GM12878 (cell line): ENCODE results near the gene SLFNL1. TPM values are rescaled to one million over a fixed set of nuclear protein-coding genes. Genes with fewer than 3 reads are reported as not detected.

Experiments
- ATAC-seq: fragments of 200-7000 bp; cut with Tn5 transposase; 3 replicates; pipeline ENCODE4 v1.9.1; 2020; ENCODE audit warnings: mild to moderate bottlenecking, moderate library complexity
- BruUV-seq: library from RNA; stranded (reverse); fragments of 400-500 nt; replicated peaks from 2 replicates; lab custom pipeline; 2021; lab: Mats Ljungman, UMichigan
- CTCF ChIA-PET: fragments of 300-600 bp; sonication (Branson Sonifier 250); formaldehyde crosslinking; extraction: SDS; loops from one replicate; lab custom pipeline; 2021; ENCODE audit warnings: inconsistent platforms; lab: Yijun Ruan, JAX
- POLR2A ChIA-PET: fragments of 350-600 bp; formaldehyde crosslinking; extraction: SDS; loops from one replicate; lab custom pipeline; 2021; ENCODE audit warnings: inconsistent platforms; lab: Charles Lee
- RAD21 ChIA-PET: fragments of 300-600 bp; sonication (Branson Sonifier 250); formaldehyde crosslinking; loops from one replicate; lab custom pipeline; 2023; ENCODE audit warnings: antibody characterized with exemption; ENCODE audit not compliant: unreplicated experiment; lab: Charles Lee
- SMC1A ChIA-PET: fragments of 300-600 bp; sonication (Branson Sonifier 250); formaldehyde crosslinking; loops from one replicate; lab custom pipeline; 2023; ENCODE audit not compliant: unreplicated experiment, uncharacterized antibody; lab: Charles Lee
- DNase-seq: peaks from one replicate; pipeline ENCODE4 v3.0.0-alpha.2; 2011; ENCODE audit warnings: low read depth, low spot score
- FAIRE-seq: peaks from 3 replicates; lab custom pipeline; 2011; peaks lifted over from hg19 to GRCh38; lab: Jason Lieb, UNC
- H2AFZ ChIP-seq: 2 replicates; pipeline ENCODE4 v1.6.0; 2011; ENCODE audit warnings: low read depth, low read length, control low read depth; ENCODE audit not compliant: control insufficient read depth
- H3K27ac ChIP-seq: 2 replicates; pipeline ENCODE4 v1.5.1; 2011; ENCODE audit warnings: control low read depth; ENCODE audit not compliant: control insufficient read depth, insufficient read depth
- H3K27me3 ChIP-seq, 2 experiments: replicated peaks in 1 of 2; 2 replicates each; pipeline versions ENCODE4 v1.6.0 to v1.6.1; 2011; ENCODE audit warnings: low read length in 1 of 2; ENCODE audit not compliant: control insufficient read depth in 2 of 2, insufficient read depth in 2 of 2
- H3K36me3 ChIP-seq, 2 experiments: 2 replicates each; pipeline ENCODE4 v1.5.1; 2011; ENCODE audit warnings: low read length in 1 of 2; ENCODE audit not compliant: control insufficient read depth in 2 of 2, insufficient read depth in 2 of 2
- H3K4me1 ChIP-seq: 2 replicates; pipeline ENCODE4 v1.6.1; 2011; ENCODE audit warnings: mild to moderate bottlenecking, low read length, moderate library complexity, mixed read lengths; ENCODE audit not compliant: control insufficient read depth, insufficient read depth
- H3K4me2 ChIP-seq: 2 replicates; pipeline ENCODE4 v1.6.0; 2011; ENCODE audit warnings: control low read depth; ENCODE audit not compliant: control insufficient read depth, insufficient read depth
- H3K4me3 ChIP-seq: fragments of 200-600 bp; sonication (generic); 2 replicates; pipeline ENCODE4 v1.5.1; 2016
- H3K79me2 ChIP-seq: 2 replicates; pipeline ENCODE4 v1.6.0; 2011; ENCODE audit warnings: low read length; ENCODE audit not compliant: control insufficient read depth, insufficient read depth
- H3K9ac ChIP-seq: 2 replicates; pipeline ENCODE4 v1.8.0; 2011; ENCODE audit warnings: low read length, control low read depth, mixed read lengths; ENCODE audit not compliant: control insufficient read depth, insufficient read depth
- H3K9me3 ChIP-seq: replicated peaks from 3 replicates; pipeline ENCODE4 v1.5.1; 2011; ENCODE audit warnings: mild to moderate bottlenecking, low read length; ENCODE audit not compliant: control insufficient read depth, insufficient read depth
- H4K20me1 ChIP-seq: 2 replicates; pipeline ENCODE4 v1.6.0; 2011; ENCODE audit not compliant: control insufficient read depth, insufficient read depth
- EED ChIP-seq: sonication (generic); IDR thresholded peaks from 2 replicates; pipeline ENCODE4 v1.6.1; 2016; ENCODE audit warnings: antibody characterized with exemption, low read depth
- EGR1 ChIP-seq, 2 experiments: IDR thresholded peaks; 1 replicate in 1 of 2; 2 replicates in 1 of 2; pipeline ENCODE4 v1.6.1; 2011 to 2012; ENCODE audit warnings: low read depth in 2 of 2, low read length in 2 of 2, borderline replicate concordance in 1 of 2, mild to moderate bottlenecking in 1 of 2, moderate library complexity in 1 of 2
- EP300 ChIP-seq, 2 experiments: fragments of 150-350 bp in 1 of 2; IDR thresholded peaks; 2 replicates each; pipeline ENCODE4 v1.6.1; 2011 to 2012; ENCODE audit warnings: low read depth in 2 of 2, low read length in 2 of 2, borderline replicate concordance in 1 of 2, improper control_type of control experiment in 1 of 2, inconsistent platforms in 1 of 2; ENCODE audit not compliant: control insufficient read depth in 1 of 2
- GABPA ChIP-seq: IDR thresholded peaks from 2 replicates; pipeline ENCODE4 v1.6.1; 2014; ENCODE audit warnings: antibody characterized with exemption, low read depth, mild to moderate bottlenecking, inconsistent platforms
- MEF2A ChIP-seq: IDR thresholded peaks from 2 replicates; pipeline ENCODE4 v1.6.1; 2011; ENCODE audit warnings: low read depth, mild to moderate bottlenecking, low read length, moderate library complexity; ENCODE audit not compliant: insufficient read depth
- PML ChIP-seq: IDR thresholded peaks from 2 replicates; pipeline ENCODE4 v1.6.1; 2012; ENCODE audit warnings: low read length, inconsistent platforms
- POLR2A ChIP-seq: IDR thresholded peaks from 2 replicates; pipeline ENCODE4 v1.6.1; 2011; ENCODE audit warnings: low read depth, mild to moderate bottlenecking, low read length
- SIN3A ChIP-seq: IDR thresholded peaks from 2 replicates; pipeline ENCODE4 v1.6.1; 2012; ENCODE audit warnings: low read depth, low read length, improper control_type of control experiment
- WGBS: methylation state at CpG from one replicate; pipeline ENCODE4 v1.1.6; 2016; ENCODE audit warnings: low lambda C conversion rate; ENCODE audit not compliant: insufficient replicate concordance, insufficient coverage; ENCODE audit errors: missing lambda C conversion rate; 5-methylcytosine and 5-hydroxymethylcytosine counted together
- in situ Hi-C: fragments of 300-500 bp; cut with MboI; formaldehyde crosslinking; loops from 9 replicates; pipeline ENCODE4 v1.14.3; 2018; ENCODE audit warnings: mixed read lengths
- intact Hi-C: fragments of 100-400 bp; cut with micrococcal nuclease; formaldehyde crosslinking; loops from one replicate; pipeline ENCODE4 v1.14.2; 2022; ENCODE audit not compliant: unreplicated experiment
- polyA plus RNA-seq, 11 experiments: library from polyadenylated mRNA; depleted of rRNA in 4 of 11; unstranded in 6 of 11; stranded (reverse) in 5 of 11; fragments of >200 nt; fragmentation: Nextera tagmentation in 4 of 11; fragmentation: Illumina TruSeq in 1 of 11; extraction: Ambion mirVana in 4 of 11; extraction: Trizol in 1 of 11; gene quantifications; 1 replicate in 1 of 11; 2 replicates in 10 of 11; pipeline versions ENCODE4 v1.2.1 to v1.2.3, GENCODE V29; 2011 to 2016; ENCODE audit warnings: inconsistent platforms in 2 of 11, missing spikeins in 2 of 11, low read depth in 1 of 11
- total RNA-seq, 4 experiments: library from RNA; depleted of rRNA in 3 of 4; stranded (reverse); fragments of >200 nt in 3 of 4; fragmentation: Illumina TruSeq in 1 of 4; extraction: Trizol in 1 of 4; gene quantifications; 2 replicates each; pipeline versions ENCODE4 v1.2.1 to v1.2.3, GENCODE V29; 2013 to 2021
- TF ChIP-seq, protein P1 (sequence below): fragments of 450-650 bp; formaldehyde crosslinking; IDR thresholded peaks from 2 replicates; pipeline ENCODE4 v1.4.0; 2020; ENCODE audit warnings: mild to moderate bottlenecking, moderate library complexity

SLFNL1 gene
- total and polyA plus RNA-seq, 10 of the 15 experiments (the other 5 are each of a cell fraction or from before 2014, with no cell fraction given) = 0.05 to 0.98 (median 0.16) TPM; not detected in 2

DNA sequence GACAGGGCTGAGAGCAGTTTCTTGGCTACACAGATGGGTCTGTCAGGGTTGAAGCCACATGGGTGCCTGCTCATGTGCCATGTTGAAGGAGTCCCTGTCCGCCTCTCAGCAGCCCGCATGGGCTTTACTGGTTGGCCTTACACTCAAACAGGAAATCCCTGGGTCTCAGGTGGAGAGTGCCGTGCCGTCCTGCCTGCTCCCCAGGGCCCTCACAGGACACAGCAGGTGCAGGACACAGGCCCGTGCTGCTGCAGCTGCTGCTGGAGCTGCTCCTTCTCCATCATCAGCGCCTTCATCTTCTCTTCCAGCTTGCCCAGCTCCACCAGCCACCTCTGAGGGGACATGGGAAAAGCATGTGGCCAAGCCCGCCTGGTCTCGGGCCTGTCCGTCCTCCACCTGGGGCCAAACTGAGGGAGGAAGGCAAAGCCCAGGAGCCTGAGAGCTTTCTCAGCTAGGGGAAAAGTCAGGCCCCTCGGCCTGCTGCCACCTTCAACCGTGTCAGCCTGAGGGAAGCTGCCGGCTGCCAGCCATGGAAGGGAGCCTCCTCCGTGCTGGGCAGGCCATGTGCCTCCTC is 5.5 kb downstream of the SLFNL1 start:
- H3K27ac ChIP-seq = no peak overlapping the region
- peaks cover 14 to 33% of the 10 kb centered on the region in 2 experiments; a peak in 3 of 4 replicates for H3K36me3 ChIP-seq
- CTCF ChIA-PET = no interaction called here
- RAD21 ChIA-PET = no interaction called here
- no peak for FAIRE-seq
- no peaks in the 10 kb centered on the region for H4K20me1 ChIP-seq
- SMC1A ChIA-PET = interaction anchor here (0.7 kb wide), 1 partner anchor 34 kb away, joined by 3 read pairs; no protein-coding TSS in a partner anchor
- TF ChIP-seq POLR2A (0 out of 2 replicates have a peak, but pooled peaks have one; percentile 8), PML (no peak)
- TF ChIP-seq, all 136 proteins: peak for 1
- WGBS = 49% methylated on average over 13 of the region's 13 CpGs
- no peak for ATAC-seq
- H3K79me2 ChIP-seq = no peaks in the 10 kb centered on the region
- intact Hi-C loops (no loop called here), in situ Hi-C loops (no loop called here)
- H3K4me1 ChIP-seq = no peaks in the 10 kb centered on the region
- H3K4me3 ChIP-seq = no peak overlapping the region
- H3K9ac ChIP-seq = no peak overlapping the region
- BruUV-seq = no TSS peak
- POLR2A ChIA-PET = no interaction called here
- H3K27me3 ChIP-seq = no peaks in the 10 kb centered on the region
- DNase-seq = no peak
- H3K9me3 ChIP-seq = no peaks in the 10 kb centered on the region
- no peak overlapping the region for H3K4me2 ChIP-seq
- no peak overlapping the region for H2AFZ ChIP-seq

DNA sequence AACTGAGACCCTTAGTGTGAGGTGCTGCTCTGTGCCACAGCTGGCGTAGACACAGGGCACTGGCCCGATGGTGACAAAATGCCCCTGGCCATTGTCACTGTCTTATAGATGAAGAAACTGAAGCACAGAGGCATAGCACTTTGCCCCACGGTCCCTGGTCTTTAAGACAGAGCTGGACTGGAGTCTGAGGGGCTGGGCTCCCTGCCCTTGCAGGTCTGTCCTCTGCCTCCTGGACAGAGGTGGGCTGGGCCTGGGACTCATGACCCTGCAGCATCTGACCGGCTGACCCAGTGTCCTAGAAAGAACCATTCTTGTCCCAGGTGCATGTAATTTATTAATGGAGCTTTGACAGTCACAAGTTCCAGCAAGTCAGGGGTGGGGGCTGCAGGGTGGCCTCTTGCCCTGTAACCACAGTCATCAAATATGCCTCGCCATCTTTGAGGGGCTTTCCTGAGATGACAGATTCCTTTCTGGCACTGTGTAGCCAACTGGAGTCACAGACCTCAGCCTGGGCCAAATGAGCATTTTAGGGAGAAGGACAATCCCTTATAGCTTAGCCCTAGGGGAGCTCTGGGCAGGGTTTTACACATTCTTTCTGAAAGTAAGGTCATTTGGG is 6.1 kb downstream of the SLFNL1 start:
- Histone ChIP-seq H3K4me1 (no peaks in the 10 kb centered on the region), H3K27me3 (no peaks in the 10 kb centered on the region), H3K9me3 (no peaks in the 10 kb centered on the region), H3K4me2 (no peak overlapping the region), H3K4me3 (no peak overlapping the region), H2AFZ (no peak overlapping the region), H3K79me2 (no peaks in the 10 kb centered on the region), H3K9ac (no peak overlapping the region), H3K27ac (no peak overlapping the region), H3K36me3 (peaks cover 20 to 37% of the 10 kb centered on the region in 2 experiments), H4K20me1 (no peaks in the 10 kb centered on the region)
- FAIRE-seq (no peak), DNase-seq (no peak), ATAC-seq (no peak)
- ChIA-PET SMC1A (no interaction called here), POLR2A (no interaction called here), RAD21 (no interaction called here), CTCF (no interaction called here)
- TSS peak; percentile 34 for BruUV-seq
- in situ Hi-C loops = no loop called here
- 58% methylated on average over 5 of the region's 5 CpGs for WGBS
- intact Hi-C loops = no loop called here
- TF ChIP-seq, protein P1, sequence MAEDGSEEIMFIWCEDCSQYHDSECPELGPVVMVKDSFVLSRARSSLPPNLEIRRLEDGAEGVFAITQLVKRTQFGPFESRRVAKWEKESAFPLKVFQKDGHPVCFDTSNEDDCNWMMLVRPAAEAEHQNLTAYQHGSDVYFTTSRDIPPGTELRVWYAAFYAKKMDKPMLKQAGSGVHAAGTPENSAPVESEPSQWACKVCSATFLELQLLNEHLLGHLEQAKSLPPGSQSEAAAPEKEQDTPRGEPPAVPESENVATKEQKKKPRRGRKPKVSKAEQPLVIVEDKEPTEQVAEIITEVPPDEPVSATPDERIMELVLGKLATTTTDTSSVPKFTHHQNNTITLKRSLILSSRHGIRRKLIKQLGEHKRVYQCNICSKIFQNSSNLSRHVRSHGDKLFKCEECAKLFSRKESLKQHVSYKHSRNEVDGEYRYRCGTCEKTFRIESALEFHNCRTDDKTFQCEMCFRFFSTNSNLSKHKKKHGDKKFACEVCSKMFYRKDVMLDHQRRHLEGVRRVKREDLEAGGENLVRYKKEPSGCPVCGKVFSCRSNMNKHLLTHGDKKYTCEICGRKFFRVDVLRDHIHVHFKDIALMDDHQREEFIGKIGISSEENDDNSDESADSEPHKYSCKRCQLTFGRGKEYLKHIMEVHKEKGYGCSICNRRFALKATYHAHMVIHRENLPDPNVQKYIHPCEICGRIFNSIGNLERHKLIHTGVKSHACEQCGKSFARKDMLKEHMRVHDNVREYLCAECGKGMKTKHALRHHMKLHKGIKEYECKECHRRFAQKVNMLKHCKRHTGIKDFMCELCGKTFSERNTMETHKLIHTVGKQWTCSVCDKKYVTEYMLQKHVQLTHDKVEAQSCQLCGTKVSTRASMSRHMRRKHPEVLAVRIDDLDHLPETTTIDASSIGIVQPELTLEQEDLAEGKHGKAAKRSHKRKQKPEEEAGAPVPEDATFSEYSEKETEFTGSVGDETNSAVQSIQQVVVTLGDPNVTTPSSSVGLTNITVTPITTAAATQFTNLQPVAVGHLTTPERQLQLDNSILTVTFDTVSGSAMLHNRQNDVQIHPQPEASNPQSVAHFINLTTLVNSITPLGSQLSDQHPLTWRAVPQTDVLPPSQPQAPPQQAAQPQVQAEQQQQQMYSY (CRISPR knock-in tag) = no peak
- no peak for TF ChIP-seq EGR1 (IDR thresholded peaks at IDR 0.05; ENCODE audit: borderline replicate concordance in 1 of 2, low read depth in 2 of 2, low read length in 2 of 2)
- TF ChIP-seq MEF2A = no peak
- TF ChIP-seq GABPA = no peak
- no peak for TF ChIP-seq EP300 (IDR thresholded peaks at IDR 0.05; ENCODE audit: borderline replicate concordance in 1 of 2, control insufficient read depth in 1 of 2, low read depth in 2 of 2, low read length in 2 of 2)
- no peak for TF ChIP-seq EED
- TF ChIP-seq SIN3A = no peak
